ENCODE data around the gene SPDYE2B.
"Not testable (repeated sequence)": the region's sequence is repeated elsewhere in the genome, so short reads cannot be mapped to it uniquely, and the experiment has no call there.

DNA sequence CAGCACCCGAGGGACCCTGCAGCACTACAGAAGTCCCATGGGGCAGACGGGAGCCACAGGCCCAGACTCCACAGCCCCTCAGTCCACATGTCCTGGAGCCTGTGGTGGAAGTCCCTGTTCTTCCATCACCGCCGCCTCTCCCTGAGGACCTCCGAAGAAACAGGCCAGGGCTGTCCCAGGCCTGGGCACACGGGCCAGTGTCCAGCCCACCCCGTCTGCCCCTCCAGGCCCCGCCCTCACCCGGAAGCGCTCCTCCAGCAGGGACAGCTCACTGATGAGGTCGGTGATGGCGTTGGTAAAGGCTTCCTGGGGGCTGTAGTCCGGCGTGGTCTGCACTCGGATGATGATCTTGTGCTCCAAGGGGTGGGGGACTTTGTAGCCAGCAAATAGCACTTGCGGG lies 16.7 kb downstream of the SPDYE2B start:
- TF ChIP-seq POLR2AphosphoS5 (IDR thresholded peaks at IDR 0.05; ENCODE audit: low read depth, low read length); TAF1 (IDR thresholded peaks at IDR 0.05; ENCODE audit: borderline replicate concordance, low read depth, low read length): not testable (repeated sequence)
